HL-60 (cell line): ENCODE data around the gene AMZ2.

Source experiments
- DNase-seq, 2 experiments: peaks; one replicate each; pipeline ENCODE4 v3.0.0-alpha.2; 2010 to 2020; ENCODE audit warnings: low read depth in 1 of 2, low spot score in 1 of 2
- H3K27ac ChIP-seq: fragments of 250-450 bp; sonication (Bioruptor Pico); replicated peaks from 2 replicates; pipeline ENCODE4 v1.5.1; 2020; ENCODE audit warnings: mild to moderate bottlenecking, moderate library complexity
- H3K27me3 ChIP-seq: fragments of 250-450 bp; sonication (Bioruptor Pico); 2 replicates; pipeline ENCODE4 v1.5.1; 2021; ENCODE audit warnings: mild to moderate bottlenecking, moderate library complexity; ENCODE audit not compliant: insufficient read depth, poor library complexity, severe bottlenecking
- H3K4me3 ChIP-seq: replicated peaks from 2 replicates; pipeline ENCODE4 v1.5.1; 2011; ENCODE audit warnings: mild to moderate bottlenecking, control low read depth, low read length; ENCODE audit not compliant: insufficient read depth
- GABPA ChIP-seq: IDR thresholded peaks from 2 replicates; pipeline ENCODE4 v1.6.1; 2012; ENCODE audit warnings: low read depth
- POLR2AphosphoS5 ChIP-seq: IDR thresholded peaks from 2 replicates; pipeline ENCODE4 v1.6.1; 2012; ENCODE audit warnings: low read depth
- SPI1 ChIP-seq: IDR thresholded peaks from 2 replicates; pipeline ENCODE4 v1.6.1; 2012; ENCODE audit warnings: low read depth, mild to moderate bottlenecking, borderline replicate concordance
- TF ChIP-seq, protein P1 (sequence below): IDR thresholded peaks from 2 replicates; pipeline ENCODE4 v1.6.1; 2012; ENCODE audit warnings: low read depth; ENCODE audit not compliant: insufficient replicate concordance
- TF ChIP-seq, protein P2 (sequence below): IDR thresholded peaks from one replicate; pipeline ENCODE4 v1.5.1; 2011; ENCODE audit warnings: low read length, control low read depth, inconsistent platforms; ENCODE audit not compliant: insufficient read depth

The AMZ2 gene

DNA sequence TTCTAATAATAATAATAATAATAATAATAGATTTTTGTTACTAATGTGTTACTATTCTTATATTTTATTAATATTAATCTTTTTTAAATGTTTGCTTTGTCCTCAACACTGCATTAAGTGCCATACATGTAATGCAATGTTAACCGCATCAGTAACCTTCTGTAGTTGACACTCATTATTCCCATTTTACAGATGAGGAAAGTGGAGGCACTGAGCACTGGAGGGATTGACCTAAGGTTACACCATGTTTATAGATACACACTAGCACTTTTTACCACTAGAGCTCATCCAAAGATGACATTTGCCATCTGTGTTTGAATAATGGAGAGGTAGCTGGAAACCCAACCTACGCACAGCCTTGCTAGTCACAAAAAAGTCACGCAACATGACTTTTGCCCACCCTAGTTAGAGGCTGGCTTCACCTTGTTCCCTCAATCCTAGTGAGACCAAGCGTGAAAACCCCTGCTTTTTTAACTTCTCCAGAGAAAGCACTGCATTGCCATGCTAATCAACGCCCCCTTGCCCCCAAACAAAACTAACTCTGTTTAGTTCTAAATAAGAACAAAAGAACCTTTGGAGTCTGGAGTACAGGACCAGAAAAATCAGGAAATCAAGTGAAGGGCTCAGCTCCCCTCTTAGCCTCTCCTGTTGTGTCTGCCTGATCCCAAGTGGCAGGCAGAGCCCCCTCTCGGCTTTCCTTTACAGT, 45.8 kb downstream of the AMZ2 start:
- H3K27me3 ChIP-seq, result no peaks in the 10 kb centered on the region
- DNase-seq, result no peak
- H3K4me3 ChIP-seq, result no peak overlapping the region
- H3K27ac ChIP-seq, result no peak overlapping the region
- TF ChIP-seq POLR2AphosphoS5 (no peak), SPI1 (no peak), GABPA (no peak)
- TF ChIP-seq, protein P1, sequence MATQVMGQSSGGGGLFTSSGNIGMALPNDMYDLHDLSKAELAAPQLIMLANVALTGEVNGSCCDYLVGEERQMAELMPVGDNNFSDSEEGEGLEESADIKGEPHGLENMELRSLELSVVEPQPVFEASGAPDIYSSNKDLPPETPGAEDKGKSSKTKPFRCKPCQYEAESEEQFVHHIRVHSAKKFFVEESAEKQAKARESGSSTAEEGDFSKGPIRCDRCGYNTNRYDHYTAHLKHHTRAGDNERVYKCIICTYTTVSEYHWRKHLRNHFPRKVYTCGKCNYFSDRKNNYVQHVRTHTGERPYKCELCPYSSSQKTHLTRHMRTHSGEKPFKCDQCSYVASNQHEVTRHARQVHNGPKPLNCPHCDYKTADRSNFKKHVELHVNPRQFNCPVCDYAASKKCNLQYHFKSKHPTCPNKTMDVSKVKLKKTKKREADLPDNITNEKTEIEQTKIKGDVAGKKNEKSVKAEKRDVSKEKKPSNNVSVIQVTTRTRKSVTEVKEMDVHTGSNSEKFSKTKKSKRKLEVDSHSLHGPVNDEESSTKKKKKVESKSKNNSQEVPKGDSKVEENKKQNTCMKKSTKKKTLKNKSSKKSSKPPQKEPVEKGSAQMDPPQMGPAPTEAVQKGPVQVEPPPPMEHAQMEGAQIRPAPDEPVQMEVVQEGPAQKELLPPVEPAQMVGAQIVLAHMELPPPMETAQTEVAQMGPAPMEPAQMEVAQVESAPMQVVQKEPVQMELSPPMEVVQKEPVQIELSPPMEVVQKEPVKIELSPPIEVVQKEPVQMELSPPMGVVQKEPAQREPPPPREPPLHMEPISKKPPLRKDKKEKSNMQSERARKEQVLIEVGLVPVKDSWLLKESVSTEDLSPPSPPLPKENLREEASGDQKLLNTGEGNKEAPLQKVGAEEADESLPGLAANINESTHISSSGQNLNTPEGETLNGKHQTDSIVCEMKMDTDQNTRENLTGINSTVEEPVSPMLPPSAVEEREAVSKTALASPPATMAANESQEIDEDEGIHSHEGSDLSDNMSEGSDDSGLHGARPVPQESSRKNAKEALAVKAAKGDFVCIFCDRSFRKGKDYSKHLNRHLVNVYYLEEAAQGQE, result no peak
- TF ChIP-seq, protein P2, sequence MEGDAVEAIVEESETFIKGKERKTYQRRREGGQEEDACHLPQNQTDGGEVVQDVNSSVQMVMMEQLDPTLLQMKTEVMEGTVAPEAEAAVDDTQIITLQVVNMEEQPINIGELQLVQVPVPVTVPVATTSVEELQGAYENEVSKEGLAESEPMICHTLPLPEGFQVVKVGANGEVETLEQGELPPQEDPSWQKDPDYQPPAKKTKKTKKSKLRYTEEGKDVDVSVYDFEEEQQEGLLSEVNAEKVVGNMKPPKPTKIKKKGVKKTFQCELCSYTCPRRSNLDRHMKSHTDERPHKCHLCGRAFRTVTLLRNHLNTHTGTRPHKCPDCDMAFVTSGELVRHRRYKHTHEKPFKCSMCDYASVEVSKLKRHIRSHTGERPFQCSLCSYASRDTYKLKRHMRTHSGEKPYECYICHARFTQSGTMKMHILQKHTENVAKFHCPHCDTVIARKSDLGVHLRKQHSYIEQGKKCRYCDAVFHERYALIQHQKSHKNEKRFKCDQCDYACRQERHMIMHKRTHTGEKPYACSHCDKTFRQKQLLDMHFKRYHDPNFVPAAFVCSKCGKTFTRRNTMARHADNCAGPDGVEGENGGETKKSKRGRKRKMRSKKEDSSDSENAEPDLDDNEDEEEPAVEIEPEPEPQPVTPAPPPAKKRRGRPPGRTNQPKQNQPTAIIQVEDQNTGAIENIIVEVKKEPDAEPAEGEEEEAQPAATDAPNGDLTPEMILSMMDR, result no peak

DNA sequence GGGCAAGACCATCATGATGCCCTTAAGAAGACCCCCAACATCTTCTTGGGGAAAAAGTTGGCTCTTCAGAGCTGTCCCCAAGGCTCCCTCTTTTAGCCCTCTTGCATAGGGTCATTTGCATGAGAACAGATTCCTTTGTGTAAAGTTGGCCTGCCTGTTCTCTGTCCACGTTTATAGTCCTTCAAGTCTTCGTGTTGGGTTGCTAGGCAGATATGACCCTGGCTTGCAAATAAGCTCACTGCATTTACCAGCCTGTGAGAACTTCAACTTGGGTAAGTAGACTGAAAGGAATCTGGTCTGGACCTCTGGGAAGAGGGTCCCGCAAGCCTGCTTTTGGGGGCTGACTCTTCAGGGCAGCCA, 46.3 kb downstream of the AMZ2 start:
- Histone ChIP-seq H3K27me3 (no peaks in the 10 kb centered on the region), H3K4me3 (no peak overlapping the region), H3K27ac (no peak overlapping the region)
- TF ChIP-seq POLR2AphosphoS5 (no peak), GABPA (no peak), SPI1 (no peak)
- TF ChIP-seq, protein P2, result no peak
- TF ChIP-seq, protein P1, result no peak
- no peak for DNase-seq

DNA sequence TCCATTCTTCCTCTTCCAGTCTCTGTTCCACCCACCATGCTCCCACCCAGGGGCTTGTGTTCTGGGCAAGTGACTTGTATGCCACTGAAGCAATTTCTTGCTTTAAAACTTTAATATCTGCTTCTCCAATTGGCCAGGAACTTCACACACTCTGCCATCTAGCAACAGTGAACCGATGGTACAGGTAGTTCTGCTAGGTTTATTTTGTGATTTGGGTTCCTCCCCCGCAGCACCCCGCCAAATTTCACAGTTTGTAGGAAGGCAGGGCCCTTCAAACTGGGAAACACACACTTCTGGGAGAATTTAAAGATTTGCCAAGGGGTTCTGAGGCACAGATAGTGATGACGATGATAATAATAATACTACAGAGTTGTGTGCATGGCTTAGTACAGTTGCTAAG, 46.8 kb downstream of the AMZ2 start:
- H3K27ac ChIP-seq, result no peak overlapping the region
- H3K27me3 ChIP-seq, result no peaks in the 10 kb centered on the region
- no peak for TF ChIP-seq GABPA
- TF ChIP-seq POLR2AphosphoS5, result no peak
- TF ChIP-seq, protein P2, result no peak
- TF ChIP-seq SPI1, result no peak
- TF ChIP-seq, protein P1, result no peak
- no peak for DNase-seq
- H3K4me3 ChIP-seq, result no peak overlapping the region
